SIG-M5 (cell line): ENCODE measurements around the gene TRIP10.

Experiments used
- DNase-seq: peaks from one replicate; lab custom pipeline; 2025; lab: John Stamatoyannopoulos, UW

The TRIP10 gene

DNA sequence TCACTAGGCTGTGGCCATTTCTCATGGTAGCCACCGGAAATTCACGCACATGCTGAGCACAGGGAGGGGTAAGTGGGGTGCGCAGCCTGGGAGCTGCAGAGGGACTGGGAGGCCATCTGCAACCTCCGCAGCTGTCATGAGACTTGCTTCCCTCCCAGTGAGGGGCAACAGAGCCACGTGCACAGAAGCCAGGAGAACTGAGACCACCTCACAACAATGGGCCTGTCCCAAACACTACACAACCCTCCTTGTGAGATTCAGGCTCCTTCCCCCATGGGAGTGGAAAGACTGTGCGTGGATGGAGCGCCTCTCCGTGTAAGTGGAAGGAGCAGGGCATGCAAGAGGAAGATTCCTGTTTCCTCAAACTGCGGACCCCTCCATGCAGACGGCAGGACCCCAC lies 27.9 kb upstream of the TRIP10 start:
- no peak for DNase-seq

DNA sequence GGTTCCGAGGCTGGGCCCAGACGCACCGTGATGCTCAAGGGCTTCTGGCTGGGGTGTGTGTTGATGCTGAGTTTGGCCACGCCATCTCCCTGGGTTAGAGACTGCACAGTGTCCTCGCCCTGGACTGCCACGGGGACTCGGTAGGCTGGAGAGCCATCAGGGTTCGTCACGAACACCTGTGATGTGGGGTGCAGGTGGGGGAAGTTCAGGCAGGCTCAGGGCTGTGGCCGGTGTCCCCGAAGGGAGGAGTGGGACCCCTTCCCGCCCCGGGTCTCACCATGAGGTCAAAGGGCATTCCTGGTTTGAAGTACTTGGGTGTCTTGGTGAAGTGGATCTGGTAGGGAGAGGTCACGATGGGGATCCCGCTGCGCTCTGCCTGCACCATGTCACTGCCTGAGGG lies 27.2 kb upstream of the TRIP10 start:
- DNase-seq, result no peak

- DNase-seq, result no peak
These were observed 26.5 kb upstream of the TRIP10 start for GRCh38 chr19:6712692-6713670.

GRCh38 chr19:6713773-6714692 lies 25.4 kb upstream of the TRIP10 start:
- no peak for DNase-seq

GRCh38 chr19:6714749-6715555 lies 24.5 kb upstream of the TRIP10 start:
- DNase-seq, result no peak

GRCh38 chr19:6716610-6716970 lies 22.9 kb upstream of the TRIP10 start:
- DNase-seq, result no peak

DNA sequence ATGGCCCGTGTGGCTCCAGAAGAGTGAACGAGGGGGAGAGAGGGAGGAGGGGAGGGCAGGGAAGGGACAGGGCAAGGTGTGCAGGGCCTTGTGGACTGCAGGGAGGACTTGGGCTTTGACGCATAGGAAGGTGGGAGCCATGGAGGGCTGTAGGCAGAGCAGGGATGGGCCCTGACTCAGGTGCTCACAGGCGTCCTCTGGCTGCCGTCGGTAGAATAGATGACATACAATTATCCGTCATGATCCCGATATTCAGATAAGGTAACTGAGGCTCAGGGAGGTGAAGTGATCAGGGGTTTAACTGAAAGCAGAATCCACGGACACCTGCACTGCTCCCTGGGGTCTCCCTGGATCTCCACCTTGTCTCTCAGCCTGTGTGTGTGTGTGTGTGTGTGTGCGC lies 22.4 kb upstream of the TRIP10 start:
- DNase-seq, result no peak

DNA sequence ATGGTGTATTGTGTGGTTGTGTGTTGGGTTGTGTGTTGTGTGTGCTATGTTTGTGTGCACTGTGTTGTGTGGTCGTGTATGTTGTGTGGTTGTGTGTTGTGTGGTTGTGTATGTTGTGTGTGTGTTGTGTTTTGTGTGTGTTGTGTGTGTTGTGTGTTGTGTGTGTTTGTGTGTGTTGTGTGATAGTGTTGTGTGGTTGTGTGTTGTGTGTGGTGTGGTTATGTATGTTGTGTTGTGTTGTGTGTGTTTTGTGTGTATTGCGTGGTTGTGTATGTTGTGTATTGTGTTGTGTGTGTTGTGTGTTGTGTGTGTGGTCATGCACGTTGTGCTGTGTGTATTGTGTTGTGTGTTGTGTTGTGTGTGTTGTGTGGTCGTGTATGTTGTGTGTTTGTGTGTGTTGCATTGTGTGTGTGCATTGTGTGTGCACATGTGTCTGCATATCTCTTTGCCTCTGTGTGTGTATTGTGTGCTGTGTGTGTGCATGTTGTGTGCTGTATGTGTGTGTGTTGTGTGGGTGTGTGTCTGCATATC lies 22.0 kb upstream of the TRIP10 start:
- DNase-seq, result no peak

- DNase-seq, result no peak
These were observed 21.3 kb upstream of the TRIP10 start for GRCh38 chr19:6718111-6718740.

- no peak for DNase-seq
These were observed 20.5 kb upstream of the TRIP10 start for GRCh38 chr19:6718741-6719539.

GRCh38 chr19:6719540-6719861 lies 20.0 kb upstream of the TRIP10 start:
- no peak for DNase-seq

GRCh38 chr19:6719992-6720368 lies 19.5 kb upstream of the TRIP10 start:
- no peak for DNase-seq

- no peak for DNase-seq
These were observed 18.9 kb upstream of the TRIP10 start, which contains the start of gene C3 for GRCh38 chr19:6720369-6721137. TSS of gene C3 (minus strand) at chr19:6720650. CDS start at chr19:6720589, 61 bp downstream.

GRCh38 chr19:6721138-6721474 lies 18.4 kb upstream of the TRIP10 start:
- no peak for DNase-seq

GRCh38 chr19:6721773-6722172 lies 17.7 kb upstream of the TRIP10 start:
- DNase-seq, result no peak

DNA sequence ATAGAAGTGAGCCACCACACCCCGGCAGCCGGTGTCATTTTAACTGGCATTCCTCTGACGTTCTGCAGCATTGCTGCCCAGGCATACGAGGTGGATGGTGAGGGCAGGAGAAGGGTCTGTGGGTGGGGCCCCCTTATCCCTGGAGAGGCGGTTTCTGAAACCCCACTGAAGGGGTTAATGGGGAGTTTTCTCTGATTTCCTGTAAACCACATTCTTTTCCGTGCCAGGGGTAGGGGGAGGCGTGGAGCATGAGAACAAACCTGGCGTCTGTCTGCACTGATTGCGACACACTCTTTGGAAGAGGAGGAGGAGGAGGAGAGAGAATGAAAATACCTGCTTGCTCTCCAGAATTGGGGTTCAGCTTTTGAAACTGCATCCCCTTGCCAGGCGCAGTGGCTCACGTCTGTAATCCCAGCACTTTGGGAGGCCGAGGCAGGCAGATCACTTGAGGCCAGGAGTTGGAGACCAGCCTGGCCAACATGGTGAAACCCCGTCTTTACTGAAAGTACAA lies 16.3 kb upstream of the TRIP10 start:
- no peak for DNase-seq

- no peak for DNase-seq
These were observed 15.7 kb upstream of the TRIP10 start for GRCh38 chr19:6723738-6724137.

DNA sequence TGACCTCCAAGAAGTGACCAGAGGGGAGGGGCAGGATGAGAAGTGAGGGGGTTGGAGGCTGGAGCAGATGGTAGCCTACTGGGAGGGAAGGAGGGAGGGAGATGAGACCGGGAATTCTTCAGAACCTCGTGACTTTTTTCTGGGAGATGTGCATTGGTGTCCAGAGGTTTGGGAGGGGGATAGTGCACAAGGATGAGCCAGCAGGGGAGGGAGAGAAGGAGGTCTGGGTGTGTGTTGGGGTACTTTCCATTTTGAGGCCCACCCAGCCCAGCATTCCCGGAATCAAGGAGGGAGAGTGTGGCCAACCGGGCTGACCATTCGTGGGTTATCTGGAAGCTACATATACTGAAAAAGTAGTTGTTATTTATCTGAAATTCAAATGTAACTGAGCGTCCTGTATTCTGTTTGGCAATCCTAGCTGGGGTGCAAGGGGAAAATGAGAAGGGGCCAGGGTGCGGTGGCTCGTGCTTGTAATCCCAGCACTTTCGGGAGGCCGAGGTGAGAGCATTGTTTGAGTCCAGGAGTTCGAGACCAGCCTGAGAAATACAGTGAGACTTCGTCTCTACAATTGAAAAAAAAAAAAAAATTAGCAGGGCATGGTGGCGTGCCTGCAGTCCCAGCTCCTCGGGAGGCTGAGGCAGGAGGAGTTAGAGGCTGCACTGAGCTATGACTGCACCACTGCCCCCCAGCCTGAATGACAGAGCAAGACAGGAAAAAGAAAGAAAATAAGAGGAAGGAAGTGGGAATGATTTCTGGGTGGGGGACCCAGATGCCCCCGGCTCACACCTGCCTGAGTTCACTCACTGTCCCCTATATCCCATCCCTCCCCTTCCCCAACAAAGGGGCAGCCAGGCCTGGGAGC lies 14.6 kb upstream of the TRIP10 start:
- DNase-seq, result no peak
